SK-N-MC (cell line): ENCODE measurements around the gene XPO4.
A peak's percentile ranks its signal among the peaks of the same experiment; 100 is the strongest.
"Not testable (repeated sequence)": the region's sequence is repeated elsewhere in the genome, so short reads cannot be mapped to it uniquely, and the experiment has no call there.

Experiments used
- DNase-seq: peaks from one replicate; pipeline ENCODE4 v3.0.0-alpha.2; 2011; ENCODE audit warnings: low read depth, low spot score
- H3K27ac ChIP-seq: fragments of 200-600 bp; sonication (generic); 2 replicates; pipeline ENCODE4 v1.5.1; 2016; ENCODE audit warnings: mixed run types
- H3K36me3 ChIP-seq: fragments of 200-600 bp; sonication (generic); 2 replicates; pipeline ENCODE4 v1.6.1; 2017; ENCODE audit warnings: antibody characterized with exemption, low read length, mixed read lengths; ENCODE audit not compliant: insufficient read depth
- H3K4me3 ChIP-seq: fragments of 200-600 bp; sonication (generic); 2 replicates; pipeline ENCODE4 v1.5.1; 2016
- H3K9ac ChIP-seq: fragments of 200-600 bp; sonication (generic); 2 replicates; pipeline ENCODE4 v1.8.0; 2017; ENCODE audit warnings: mixed run types, mixed read lengths; ENCODE audit not compliant: insufficient read length
- H3K9me3 ChIP-seq: fragments of 200-600 bp; sonication (generic); 2 replicates; pipeline ENCODE4 v1.6.1; 2017; ENCODE audit warnings: low read depth, mild to moderate bottlenecking, antibody characterized with exemption, low read length, moderate library complexity, mixed read lengths
- EZH2 ChIP-seq: fragments of 200-600 bp; sonication (generic); IDR thresholded peaks from one replicate; pipeline ENCODE4 v1.6.1; 2017; ENCODE audit warnings: antibody characterized with exemption
- FOXP2 ChIP-seq: optimal IDR thresholded peaks from 2 replicates; pipeline ENCODE3; 2011; ENCODE audit warnings: mild to moderate bottlenecking, moderate library complexity; ENCODE audit not compliant: insufficient read depth; ENCODE audit errors: extremely low read length, control extremely low read depth
- POLR2AphosphoS5 ChIP-seq: IDR thresholded peaks from 2 replicates; pipeline ENCODE4 v1.6.1; 2012; ENCODE audit warnings: mild to moderate bottlenecking, low read depth, low read length, borderline replicate concordance

XPO4 gene

GRCh38 chr13:20894245-20894644 is 8.3 kb downstream of the XPO4 start:
- no peak for TF ChIP-seq FOXP2
- TF ChIP-seq POLR2AphosphoS5: no peak
- no peak for TF ChIP-seq EZH2
- H3K27ac ChIP-seq: peak overlapping the region; percentile 5; the same call in 1 of the 2 replicates
- no peak overlapping the region for H3K9ac ChIP-seq
- no peak for DNase-seq
- no peaks in the 10 kb centered on the region for H3K9me3 ChIP-seq
- peaks cover 8% of the 10 kb centered on the region; the same call in 1 of the 2 replicates for H3K36me3 ChIP-seq
- no peak overlapping the region for H3K4me3 ChIP-seq

- TF ChIP-seq POLR2AphosphoS5 (no peak), FOXP2 (no peak), EZH2 (no peak)
Observed at GRCh38 chr13:20891768-20892167, 10.8 kb downstream of the XPO4 start.

GRCh38 chr13:20891034-20891433 is 11.5 kb downstream of the XPO4 start:
- Histone ChIP-seq H3K36me3 (peaks cover 8% of the 10 kb centered on the region; the same call in 1 of the 2 replicates), H3K27ac (no peak overlapping the region), H3K9me3 (no peaks in the 10 kb centered on the region), H3K4me3 (no peak overlapping the region), H3K9ac (no peak overlapping the region)
- no peak for DNase-seq
- TF ChIP-seq POLR2AphosphoS5 (no peak), FOXP2 (no peak)

More at GRCh38 chr13:20891768-20892167, 10.8 kb downstream of the XPO4 start:
- H3K9ac ChIP-seq: no peak overlapping the region
- H3K4me3 ChIP-seq: no peak overlapping the region
- no peak overlapping the region for H3K27ac ChIP-seq
- no peak for DNase-seq
- peaks cover 8% of the 10 kb centered on the region; the same call in 1 of the 2 replicates for H3K36me3 ChIP-seq
- no peaks in the 10 kb centered on the region for H3K9me3 ChIP-seq

- not testable (repeated sequence) for H3K9me3 ChIP-seq, H3K4me3 ChIP-seq, H3K27ac ChIP-seq, H3K9ac ChIP-seq, DNase-seq, H3K36me3 ChIP-seq
Observed at GRCh38 chr13:20890540-20890939, 12.0 kb downstream of the XPO4 start.

GRCh38 chr13:20882206-20882605 is 20.3 kb downstream of the XPO4 start:
- Histone ChIP-seq H3K36me3 (peaks cover 8% of the 10 kb centered on the region; the same call in 1 of the 2 replicates), H3K9me3 (no peaks in the 10 kb centered on the region), H3K27ac (no peak overlapping the region), H3K9ac (no peak overlapping the region), H3K4me3 (no peak overlapping the region)
- TF ChIP-seq EZH2 (no peak), POLR2AphosphoS5 (no peak), FOXP2 (no peak)
- DNase-seq: no peak

- DNase-seq: no peak
- H3K9me3 ChIP-seq: no peaks in the 10 kb centered on the region
- no peak overlapping the region for H3K4me3 ChIP-seq
- TF ChIP-seq FOXP2: no peak
- no peak for TF ChIP-seq EZH2
- no peak for TF ChIP-seq POLR2AphosphoS5
- H3K27ac ChIP-seq: no peak overlapping the region
- peaks cover 8% of the 10 kb centered on the region; the same call in 1 of the 2 replicates for H3K36me3 ChIP-seq
- no peak overlapping the region for H3K9ac ChIP-seq
Observed at GRCh38 chr13:20877902-20878301, 24.6 kb downstream of the XPO4 start.

GRCh38 chr13:20876802-20877201 is 25.7 kb downstream of the XPO4 start:
- DNase-seq, H3K36me3 ChIP-seq, H3K9ac ChIP-seq, H3K27ac ChIP-seq, H3K9me3 ChIP-seq, H3K4me3 ChIP-seq: not testable (repeated sequence)

GRCh38 chr13:20874439-20874838 is 28.1 kb downstream of the XPO4 start:
- H3K9me3 ChIP-seq, H3K9ac ChIP-seq, H3K36me3 ChIP-seq, H3K27ac ChIP-seq, DNase-seq, H3K4me3 ChIP-seq: not testable (repeated sequence)

GRCh38 chr13:20873348-20873747 is 29.2 kb downstream of the XPO4 start:
- 0 out of 2 replicates have a peak overlapping the region, but pooled peaks have one; percentile 23 for H3K27ac ChIP-seq
- DNase-seq: no peak
- no peak overlapping the region for H3K4me3 ChIP-seq
- TF ChIP-seq EZH2 (no peak), FOXP2 (no peak), POLR2AphosphoS5 (no peak)
- no peak overlapping the region for H3K9ac ChIP-seq
- no peaks in the 10 kb centered on the region for H3K9me3 ChIP-seq
- H3K36me3 ChIP-seq: peaks cover 8% of the 10 kb centered on the region; the same call in 1 of the 2 replicates

GRCh38 chr13:20870829-20871228 is 31.7 kb downstream of the XPO4 start:
- TF ChIP-seq FOXP2 (no peak), EZH2 (no peak), POLR2AphosphoS5 (no peak)
- H3K9ac ChIP-seq: no peak overlapping the region
- H3K36me3 ChIP-seq: no peaks in the 10 kb centered on the region
- no peak overlapping the region for H3K4me3 ChIP-seq
- no peak for DNase-seq
- H3K9me3 ChIP-seq: no peaks in the 10 kb centered on the region
- no peak overlapping the region for H3K27ac ChIP-seq
